Measurements from ENCODE around the gene PLEKHJ1.

GRCh38 chr19:2195914-2196313 is 40.2 kb downstream of the PLEKHJ1 start:
- TF ChIP-seq FOSL1 (IDR thresholded peaks at IDR 0.05; ENCODE audit: insufficient read depth, low read depth, low read length) = no peak
- peak in 1 of 3 experiments; percentile 11; a peak in 1 of 4 replicates for TF ChIP-seq CTCF (IDR thresholded peaks at IDR 0.05; ENCODE audit: control extremely low read depth in 1 of 3, insufficient read depth in 1 of 3, low read depth in 1 of 3, low read length in 3 of 3)
- TF ChIP-seq TAF1 (IDR thresholded peaks at IDR 0.05; ENCODE audit: low read depth, low read length) = no peak
- TF ChIP-seq RFX5 (IDR thresholded peaks at IDR 0.05; ENCODE audit: borderline replicate concordance, low read depth, low read length) = no peak
